ENCODE results near the gene MRPL51.
A peak's percentile ranks its signal among the peaks of the same experiment; 100 is the strongest.

Gene MRPL51

GRCh38 chr12:6465467-6466183, 27.4 kb downstream of the MRPL51 start:
- Histone ChIP-seq H3K36me3 (ENCODE audit: control insufficient read depth, insufficient read depth, low read length) (no peaks in the 10 kb centered on the region), H3K4me3 (ENCODE audit: low read depth, low read length) (no peak overlapping the region), H2AFZ (no peak overlapping the region), H3K27ac (no peak overlapping the region), H3K4me1 (peaks cover 10% of the 10 kb centered on the region), H3K27me3 (ENCODE audit: control insufficient read depth, insufficient read depth, low read length) (no peaks in the 10 kb centered on the region), H3K9ac (no peak overlapping the region), H3K4me2 (ENCODE audit: low read length) (no peak overlapping the region), H3K9me3 (ENCODE audit: control insufficient read depth, low read length) (no peaks in the 10 kb centered on the region), H3K79me2 (no peaks in the 10 kb centered on the region)
- peak; percentile 95 for TF ChIP-seq CTCF (IDR thresholded peaks at IDR 0.05)

- no peaks in the 10 kb centered on the region for H3K36me3 ChIP-seq (ENCODE audit: control insufficient read depth, insufficient read depth, low read length)
Measured at GRCh38 chr12:6464531-6464930, 28.5 kb downstream of the MRPL51 start.

GRCh38 chr12:6463858-6464257, 29.2 kb downstream of the MRPL51 start:
- H3K4me2 ChIP-seq (ENCODE audit: low read length), result no peak overlapping the region
- no peaks in the 10 kb centered on the region for H3K4me1 ChIP-seq
- TF ChIP-seq CTCF (IDR thresholded peaks at IDR 0.05), result no peak
- no peaks in the 10 kb centered on the region for H3K9me3 ChIP-seq (ENCODE audit: control insufficient read depth, low read length)
- H3K9ac ChIP-seq, result no peak overlapping the region
- H3K4me3 ChIP-seq (ENCODE audit: low read depth, low read length), result no peak overlapping the region
- no peak overlapping the region for H2AFZ ChIP-seq
- no peaks in the 10 kb centered on the region for H3K36me3 ChIP-seq (ENCODE audit: control insufficient read depth, insufficient read depth, low read length)
- H3K79me2 ChIP-seq, result no peaks in the 10 kb centered on the region
- H3K27ac ChIP-seq, result no peak overlapping the region
- no peaks in the 10 kb centered on the region for H3K27me3 ChIP-seq (ENCODE audit: control insufficient read depth, insufficient read depth, low read length)

More at GRCh38 chr12:6464531-6464930, 28.5 kb downstream of the MRPL51 start:
- Histone ChIP-seq H3K9ac (no peak overlapping the region), H3K4me3 (ENCODE audit: low read depth, low read length) (no peak overlapping the region), H2AFZ (no peak overlapping the region), H3K27ac (no peak overlapping the region), H3K9me3 (ENCODE audit: control insufficient read depth, low read length) (no peaks in the 10 kb centered on the region), H3K79me2 (no peaks in the 10 kb centered on the region), H3K27me3 (ENCODE audit: control insufficient read depth, insufficient read depth, low read length) (no peaks in the 10 kb centered on the region), H3K4me2 (ENCODE audit: low read length) (no peak overlapping the region), H3K4me1 (peaks cover 6% of the 10 kb centered on the region)
- TF ChIP-seq CTCF (IDR thresholded peaks at IDR 0.05), result no peak

GRCh38 chr12:6463216-6463615, 29.8 kb downstream of the MRPL51 start:
- Histone ChIP-seq H3K9me3 (ENCODE audit: control insufficient read depth, low read length) (no peaks in the 10 kb centered on the region), H3K79me2 (no peaks in the 10 kb centered on the region), H3K9ac (no peak overlapping the region), H3K4me2 (ENCODE audit: low read length) (no peak overlapping the region), H3K36me3 (ENCODE audit: control insufficient read depth, insufficient read depth, low read length) (no peaks in the 10 kb centered on the region), H3K4me3 (ENCODE audit: low read depth, low read length) (no peak overlapping the region), H3K27me3 (ENCODE audit: control insufficient read depth, insufficient read depth, low read length) (no peaks in the 10 kb centered on the region), H3K4me1 (no peaks in the 10 kb centered on the region), H3K27ac (no peak overlapping the region), H2AFZ (no peak overlapping the region)
- no peak for TF ChIP-seq CTCF (IDR thresholded peaks at IDR 0.05)

Measured in parathyroid adenoma (tissue), 2 donors.